Testis (tissue), 2 donors: Measurements from ENCODE around the gene R3HDM2.

Source experiments
- CTCF ChIP-seq, 3 experiments: fragments of 450-650 bp in 2 of 3; fragments of 200-600 bp in 1 of 3; sonication (generic) in 1 of 3; IDR thresholded peaks; one replicate each; pipeline ENCODE4 v1.5.1; 2016 to 2019; ENCODE audit warnings: antibody characterized with exemption in 3 of 3, mild to moderate bottlenecking in 2 of 3, moderate library complexity in 1 of 3
- POLR2A ChIP-seq: fragments of 450-650 bp; IDR thresholded peaks from one replicate; pipeline ENCODE4 v1.6.1; 2017; ENCODE audit warnings: antibody characterized with exemption, mild to moderate bottlenecking, moderate library complexity

DNA sequence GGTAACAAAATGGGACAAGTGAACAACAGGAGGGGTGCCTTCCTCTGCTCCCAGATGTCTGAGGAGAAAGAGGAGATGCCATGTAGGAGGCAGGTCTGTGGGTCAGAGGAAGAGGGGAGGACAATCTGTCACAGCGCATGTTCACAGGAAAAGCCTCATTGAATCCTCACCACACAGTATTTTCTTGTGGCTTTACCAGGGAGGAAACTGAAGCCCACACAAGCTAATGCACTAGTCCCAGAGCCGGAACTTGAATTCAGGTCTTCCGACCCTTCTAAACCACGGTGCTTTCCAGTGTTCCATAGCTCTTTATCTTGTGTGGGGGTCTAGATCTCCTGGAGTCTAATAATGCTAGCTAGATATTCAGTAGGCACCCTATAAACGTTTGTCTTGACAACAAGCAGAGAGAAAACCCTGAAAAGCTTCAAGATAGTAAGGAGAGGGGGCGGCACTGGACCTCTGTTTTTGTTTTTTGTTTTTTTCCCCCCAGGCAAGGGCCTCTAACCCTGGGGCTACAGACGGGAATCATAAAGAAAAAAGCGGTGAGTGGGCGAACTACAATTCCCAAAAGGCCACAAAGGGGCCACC lies 201.7 kb downstream of the R3HDM2 start:
- TF ChIP-seq POLR2A, result no peak
- TF ChIP-seq CTCF (IDR thresholded peaks at IDR 0.05), result peak in 2 of 3 experiments; percentile 8 to 39
